Brain microvascular endothelial cell (primary cell): ENCODE results near the gene TUBB8B.
"Not testable (repeated sequence)": the region's sequence is repeated elsewhere in the genome, so short reads cannot be mapped to it uniquely, and the experiment has no call there.

Experiments used
- DNase-seq: peaks from one replicate; pipeline ENCODE4 v3.0.0-alpha.2; 2020
- H3K27ac ChIP-seq: fragments of 250-450 bp; sonication (Bioruptor Pico); 2 replicates; pipeline ENCODE4 v1.5.1; 2020; ENCODE audit warnings: mild to moderate bottlenecking, moderate library complexity
- H3K27me3 ChIP-seq: fragments of 250-450 bp; sonication (Bioruptor Pico); replicated peaks from 2 replicates; pipeline ENCODE4 v1.5.1; 2020; ENCODE audit warnings: mild to moderate bottlenecking
- H3K36me3 ChIP-seq: fragments of 250-450 bp; sonication (Bioruptor Pico); replicated peaks from 2 replicates; pipeline ENCODE4 v1.5.1; 2020; ENCODE audit warnings: mild to moderate bottlenecking
- H3K4me3 ChIP-seq: 2 replicates; pipeline ENCODE4 v1.5.1; 2011; ENCODE audit warnings: low read depth, mild to moderate bottlenecking, control low read depth, low read length, moderate library complexity
- in situ Hi-C: cut with HindIII; loops from 2 replicates; pipeline ENCODE4 v1.10.0; 2017; ENCODE audit warnings: low sequenced_read_pairs, low pct_ligation_motif_present

TUBB8B gene

DNA sequence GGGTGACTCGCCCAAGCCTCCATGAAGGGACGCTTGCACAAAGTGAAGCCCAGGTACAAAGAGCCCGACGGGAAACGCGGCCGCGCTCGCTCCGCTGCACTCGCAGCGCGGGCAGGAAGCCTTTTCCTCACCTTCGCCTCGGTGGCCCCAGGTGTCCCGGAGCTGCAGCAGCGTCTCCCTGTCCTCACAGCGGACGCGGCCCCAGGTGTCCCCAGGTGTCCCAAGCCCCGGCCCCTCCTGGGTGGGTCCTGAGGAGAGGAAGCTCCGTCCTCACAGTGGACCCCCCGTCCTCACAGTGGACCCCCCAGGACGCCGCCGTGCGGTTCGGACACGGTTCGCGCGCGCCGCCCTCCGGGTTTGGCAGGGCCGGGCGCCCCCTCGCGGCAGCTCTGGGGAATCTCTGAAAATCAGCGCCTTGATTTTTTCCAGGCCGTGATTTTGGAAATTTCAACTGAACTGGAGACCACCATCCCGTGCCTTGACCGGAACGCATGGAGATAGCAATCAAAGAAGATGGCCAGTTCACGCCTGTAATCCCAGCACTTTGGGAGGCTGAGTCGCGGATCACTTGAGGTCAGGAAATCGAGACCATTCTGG, 23.9 kb upstream of the TUBB8B start:
- H3K4me3 ChIP-seq, in situ Hi-C loops, H3K36me3 ChIP-seq, DNase-seq, H3K27me3 ChIP-seq, H3K27ac ChIP-seq: not testable (repeated sequence)

DNA sequence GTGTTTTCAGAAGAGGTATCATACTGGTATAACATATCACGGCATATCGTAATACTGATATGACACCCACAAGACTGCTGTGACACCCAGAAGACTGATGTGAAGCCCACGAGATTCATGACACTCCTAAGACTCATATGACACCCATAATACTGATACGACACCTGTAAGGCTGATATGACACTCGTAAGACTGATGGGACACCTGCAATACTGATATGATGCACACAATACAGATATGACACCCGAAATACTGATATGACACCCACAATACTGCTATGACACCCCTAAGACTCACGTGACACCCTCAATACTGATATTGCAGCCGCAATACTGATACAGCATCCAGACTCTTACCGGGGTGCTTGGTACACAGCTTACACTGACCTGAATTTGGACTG, 18.3 kb upstream of the TUBB8B start:
- DNase-seq, in situ Hi-C loops: not testable (repeated sequence)

DNA sequence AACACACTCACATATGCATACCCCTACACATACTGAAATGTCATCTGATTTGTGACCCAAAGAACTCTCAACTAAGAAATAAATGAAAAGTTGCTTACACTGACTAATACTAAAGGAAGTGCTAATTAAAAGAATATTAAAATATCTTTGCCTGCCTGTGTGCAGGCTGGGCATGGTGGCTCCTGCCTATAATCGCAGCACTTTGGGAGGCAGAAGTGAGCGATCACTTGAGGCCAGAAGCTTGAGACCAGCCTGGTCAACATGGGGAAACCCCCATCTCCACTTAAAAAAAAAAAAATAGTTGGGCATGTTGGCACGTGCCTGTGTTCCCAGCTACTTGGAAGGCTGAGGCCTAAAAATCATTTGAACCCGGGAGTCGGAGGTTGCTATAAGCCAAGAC, 14.9 kb upstream of the TUBB8B start:
- in situ Hi-C loops, H3K36me3 ChIP-seq, H3K27me3 ChIP-seq, H3K27ac ChIP-seq, DNase-seq, H3K4me3 ChIP-seq: not testable (repeated sequence)

More for the DNA sequence above, 18.3 kb upstream of the TUBB8B start:
- not testable (repeated sequence) for H3K36me3 ChIP-seq, H3K27me3 ChIP-seq, H3K4me3 ChIP-seq, H3K27ac ChIP-seq

DNA sequence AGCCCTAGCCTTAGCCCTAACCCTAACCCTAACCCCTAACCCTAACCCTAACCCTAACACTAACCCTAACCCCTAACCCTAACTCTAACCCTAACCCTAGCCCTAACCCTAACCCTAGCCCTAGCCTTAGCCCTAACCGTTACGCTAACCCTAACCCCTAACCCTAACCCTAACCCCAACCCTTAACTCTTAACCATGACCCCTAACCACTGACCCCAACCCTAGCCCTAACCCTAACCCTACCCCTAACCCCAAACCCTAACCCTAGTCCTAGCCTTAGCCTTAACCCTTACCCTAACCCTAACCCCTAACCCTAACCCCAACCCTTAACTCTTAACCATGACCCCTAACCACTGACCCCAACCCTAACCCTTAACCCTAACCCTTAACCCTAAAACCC, 14.2 kb upstream of the TUBB8B start:
- H3K4me3 ChIP-seq, H3K36me3 ChIP-seq, H3K27ac ChIP-seq, in situ Hi-C loops, DNase-seq, H3K27me3 ChIP-seq: not testable (repeated sequence)

DNA sequence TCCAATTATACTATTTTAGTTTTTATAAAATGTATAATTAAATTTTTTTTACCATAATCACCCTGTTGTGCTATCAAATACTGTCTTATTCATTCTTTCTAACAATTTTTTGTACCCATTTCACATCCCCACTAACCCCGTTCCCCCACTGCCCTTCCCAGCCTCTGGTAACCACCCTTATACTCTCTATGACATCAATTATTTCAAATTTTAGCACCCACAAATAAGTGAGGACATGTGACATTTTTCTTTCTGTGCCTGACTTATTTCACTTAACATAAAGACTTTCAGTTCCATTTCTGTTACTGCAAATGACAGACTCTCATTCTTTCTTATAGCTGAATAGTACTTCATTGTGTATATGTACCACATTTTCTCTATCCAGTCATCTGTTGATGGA, 5.0 kb upstream of the TUBB8B start:
- in situ Hi-C loops, H3K27ac ChIP-seq, DNase-seq: not testable (repeated sequence)

DNA sequence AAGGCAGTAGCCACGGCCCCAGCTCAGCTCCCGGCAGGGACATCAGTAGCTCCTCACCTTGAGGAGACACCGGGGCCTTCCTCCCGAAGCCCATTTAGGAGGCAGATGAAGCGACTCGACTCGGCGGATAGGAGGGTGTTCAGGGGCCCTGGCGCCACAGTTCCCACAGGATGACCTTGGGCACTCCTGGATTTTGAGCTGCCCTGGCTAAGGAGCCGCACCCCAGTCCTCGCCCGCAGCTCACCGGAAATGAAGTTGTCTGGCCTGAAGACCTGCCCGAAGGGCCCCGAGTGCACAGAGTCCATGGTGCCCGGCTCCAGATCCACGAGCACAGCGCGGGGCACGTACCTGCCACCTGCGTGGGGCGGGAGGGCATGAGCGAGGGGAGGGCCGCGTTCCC, 719 bp downstream of the TUBB8B start:
- H3K27ac ChIP-seq, H3K4me3 ChIP-seq, H3K36me3 ChIP-seq, DNase-seq, in situ Hi-C loops, H3K27me3 ChIP-seq: not testable (repeated sequence)

More for the DNA sequence above, 5.0 kb upstream of the TUBB8B start:
- not testable (repeated sequence) for H3K27me3 ChIP-seq, H3K36me3 ChIP-seq, H3K4me3 ChIP-seq

DNA sequence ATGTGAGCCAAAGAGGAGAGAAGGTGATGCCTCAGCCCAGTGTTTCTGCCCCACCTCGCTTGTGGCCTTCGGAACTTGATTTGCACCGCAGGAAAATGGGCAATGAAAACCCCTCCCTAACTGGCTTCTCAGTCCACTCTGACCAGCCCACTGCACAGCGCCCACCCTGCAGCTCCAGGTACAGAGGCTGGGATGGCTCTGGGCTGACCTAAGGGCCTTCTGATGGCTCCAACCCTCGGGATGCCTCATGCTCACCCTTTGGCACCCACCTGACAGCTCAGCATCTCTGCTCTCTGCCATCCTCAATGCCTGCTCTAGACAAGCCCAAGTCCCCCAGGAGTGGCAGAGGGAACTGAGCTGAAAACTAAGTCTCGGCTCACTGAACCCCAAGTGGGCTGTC, 36.2 kb downstream of the TUBB8B start:
- H3K4me3 ChIP-seq, H3K27ac ChIP-seq, in situ Hi-C loops, H3K27me3 ChIP-seq, H3K36me3 ChIP-seq, DNase-seq: not testable (repeated sequence)

DNA sequence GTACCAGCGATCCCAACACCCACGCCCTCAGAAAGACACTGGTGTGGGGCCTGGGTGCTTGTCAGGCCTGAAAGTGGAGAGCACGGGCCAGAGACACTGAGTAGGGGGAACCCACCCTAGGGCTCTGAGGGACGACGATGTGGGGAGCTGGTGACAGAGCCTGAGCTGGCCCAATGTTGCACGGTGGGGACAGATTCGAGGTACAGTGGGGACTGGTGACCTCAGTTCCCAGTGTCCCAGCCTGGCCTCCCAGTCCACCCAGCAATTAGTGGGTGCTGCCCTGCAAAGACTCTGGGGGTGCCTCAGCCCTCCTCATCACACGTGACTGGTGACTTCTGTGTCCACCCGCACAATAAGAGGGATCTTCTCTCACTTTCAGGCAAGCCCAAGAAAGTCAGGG, 36.6 kb downstream of the TUBB8B start:
- H3K27ac ChIP-seq, H3K4me3 ChIP-seq, H3K36me3 ChIP-seq, H3K27me3 ChIP-seq, DNase-seq, in situ Hi-C loops: not testable (repeated sequence)

DNA sequence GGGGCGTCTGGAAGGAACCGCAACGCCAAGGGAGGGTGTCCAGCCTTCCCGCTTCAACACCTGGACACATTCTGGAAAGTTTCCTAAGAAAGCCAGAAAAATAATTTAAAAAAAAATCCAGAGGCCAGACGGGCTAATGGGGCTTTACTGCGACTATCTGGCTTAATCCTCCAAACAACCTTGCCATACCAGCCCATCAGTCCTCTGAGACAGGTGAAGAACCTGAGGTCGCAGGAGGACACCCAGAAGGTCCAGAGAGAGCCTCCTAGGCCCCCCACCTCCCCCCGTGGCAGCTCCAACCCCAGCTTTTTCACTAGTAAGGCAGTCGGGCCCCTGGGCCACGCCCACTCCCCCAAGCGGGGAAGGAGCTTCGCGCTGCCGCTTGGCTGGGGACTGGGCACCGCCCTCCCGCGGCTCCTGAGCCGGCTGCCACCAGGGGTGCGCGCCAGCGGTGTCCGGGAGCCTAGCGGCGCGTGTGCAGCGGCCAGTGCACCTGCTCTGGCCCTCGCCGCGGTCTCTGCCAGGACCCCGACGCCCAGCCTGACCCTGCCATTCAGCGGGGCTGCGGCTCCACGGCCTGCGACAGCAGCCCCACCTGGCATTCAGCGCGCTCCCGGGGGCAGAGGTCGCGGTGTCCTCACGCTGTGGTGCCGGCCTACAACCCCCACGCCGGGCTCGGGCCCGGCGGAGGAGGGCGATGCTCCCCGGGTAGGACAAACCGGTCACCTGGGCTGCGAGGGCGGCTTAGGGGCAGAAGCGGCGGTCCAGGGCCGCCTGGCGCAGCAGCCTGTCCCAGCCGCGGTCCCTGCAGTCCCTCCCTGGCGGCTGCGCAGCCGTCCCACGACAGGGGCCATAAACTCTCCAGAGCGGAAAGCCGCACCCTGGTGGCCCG, 37.8 kb downstream of the TUBB8B start:
- DNase-seq, H3K4me3 ChIP-seq, H3K27ac ChIP-seq, H3K36me3 ChIP-seq, in situ Hi-C loops, H3K27me3 ChIP-seq: not testable (repeated sequence)

DNA sequence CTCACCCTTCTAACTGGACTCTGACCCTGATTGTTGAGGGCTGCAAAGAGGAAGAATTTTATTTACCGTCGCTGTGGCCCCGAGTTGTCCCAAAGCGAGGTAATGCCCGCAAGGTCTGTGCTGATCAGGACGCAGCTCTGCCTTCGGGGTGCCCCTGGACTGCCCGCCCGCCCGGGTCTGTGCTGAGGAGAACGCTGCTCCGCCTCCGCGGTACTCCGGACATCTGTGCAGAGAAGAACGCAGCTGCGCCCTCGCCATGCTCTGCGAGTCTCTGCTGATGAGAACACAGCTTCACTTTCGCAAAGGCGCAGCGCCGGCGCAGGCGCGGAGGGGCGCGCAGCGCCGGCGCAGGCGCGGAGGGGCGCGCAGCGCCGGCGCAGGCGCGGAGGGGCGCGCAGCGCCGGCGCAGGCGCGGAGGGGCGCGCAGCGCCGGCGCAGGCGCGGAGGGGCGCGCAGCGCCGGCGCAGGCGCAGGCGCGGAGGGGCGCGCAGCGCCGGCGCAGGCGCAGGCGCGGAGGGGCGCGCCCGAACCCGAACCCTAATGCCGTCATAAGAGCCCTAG, 38.7 kb downstream of the TUBB8B start:
- H3K27ac ChIP-seq, in situ Hi-C loops, H3K36me3 ChIP-seq, DNase-seq, H3K4me3 ChIP-seq, H3K27me3 ChIP-seq: not testable (repeated sequence)

DNA sequence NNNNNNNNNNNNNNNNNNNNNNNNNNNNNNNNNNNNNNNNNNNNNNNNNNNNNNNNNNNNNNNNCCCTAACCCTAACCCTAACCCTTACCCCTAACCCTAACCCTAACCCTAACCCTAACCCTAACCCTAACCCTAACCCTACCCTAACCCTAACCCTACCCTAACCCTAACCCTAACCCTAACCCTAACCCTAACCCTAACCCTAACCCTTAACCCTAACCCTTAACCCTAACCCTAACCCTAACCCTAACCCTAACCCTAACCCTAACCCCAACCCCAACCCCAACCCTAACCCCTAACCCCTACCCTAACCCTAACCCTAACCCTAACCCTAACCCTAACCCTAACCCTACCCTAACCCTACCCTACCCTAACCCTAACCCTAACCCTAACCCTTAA, 39.5 kb downstream of the TUBB8B start:
- H3K27ac ChIP-seq, H3K4me3 ChIP-seq, DNase-seq, H3K36me3 ChIP-seq, in situ Hi-C loops, H3K27me3 ChIP-seq: not testable (repeated sequence)
